T1000 (cell line): Measurements from ENCODE around the gene SERTAD1.
A peak's percentile ranks its signal among the peaks of the same experiment; 100 is the strongest.
"Not testable (repeated sequence)": the region's sequence is repeated elsewhere in the genome, so short reads cannot be mapped to it uniquely, and the experiment has no call there.

Source experiments
- DNase-seq: peaks from one replicate; lab custom pipeline; 2025; ENCODE audit warnings: mixed read lengths; lab: John Stamatoyannopoulos, UW

The SERTAD1 gene

DNA sequence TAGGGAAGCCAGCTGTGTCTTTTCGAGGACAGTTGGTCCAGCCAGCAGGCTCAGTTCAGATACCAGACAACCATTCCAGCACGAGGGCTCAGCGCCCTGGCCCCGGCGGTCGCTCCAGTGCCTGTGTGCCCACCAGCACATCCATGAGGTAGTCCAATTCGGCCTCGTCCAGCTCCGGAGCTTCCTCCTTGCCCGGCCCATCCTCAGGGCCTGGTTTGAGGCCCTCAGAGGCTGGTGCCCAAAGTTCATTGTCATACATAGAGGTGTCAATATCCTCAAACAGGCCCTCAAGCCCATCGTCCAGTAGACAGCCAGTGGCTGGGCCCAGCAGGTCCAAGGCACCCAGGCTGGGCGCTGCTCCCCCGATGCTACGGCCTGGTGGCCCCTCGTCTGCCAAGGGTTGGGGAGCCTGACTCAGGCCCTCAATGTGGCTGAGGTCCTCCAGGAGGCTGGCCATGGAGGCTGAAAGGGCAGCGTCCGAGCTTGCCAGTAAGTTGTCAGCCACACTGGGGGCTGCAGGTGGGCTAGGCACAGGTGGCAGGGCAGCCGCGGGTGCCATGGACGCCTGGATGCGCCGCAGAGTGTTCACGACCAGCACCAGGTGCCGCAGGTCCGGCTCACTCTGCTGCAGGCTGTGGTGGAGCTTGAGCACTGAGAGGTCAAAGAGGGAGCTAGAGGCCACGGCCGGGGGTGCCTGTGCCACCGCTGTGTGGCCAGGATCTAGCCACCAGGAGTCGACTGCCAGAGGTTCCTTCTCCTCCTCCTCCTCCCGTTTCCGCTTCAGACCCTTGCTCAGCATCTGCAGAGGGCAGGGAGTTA, 2.8 kb downstream of the SERTAD1 start:
- no peak for DNase-seq

DNA sequence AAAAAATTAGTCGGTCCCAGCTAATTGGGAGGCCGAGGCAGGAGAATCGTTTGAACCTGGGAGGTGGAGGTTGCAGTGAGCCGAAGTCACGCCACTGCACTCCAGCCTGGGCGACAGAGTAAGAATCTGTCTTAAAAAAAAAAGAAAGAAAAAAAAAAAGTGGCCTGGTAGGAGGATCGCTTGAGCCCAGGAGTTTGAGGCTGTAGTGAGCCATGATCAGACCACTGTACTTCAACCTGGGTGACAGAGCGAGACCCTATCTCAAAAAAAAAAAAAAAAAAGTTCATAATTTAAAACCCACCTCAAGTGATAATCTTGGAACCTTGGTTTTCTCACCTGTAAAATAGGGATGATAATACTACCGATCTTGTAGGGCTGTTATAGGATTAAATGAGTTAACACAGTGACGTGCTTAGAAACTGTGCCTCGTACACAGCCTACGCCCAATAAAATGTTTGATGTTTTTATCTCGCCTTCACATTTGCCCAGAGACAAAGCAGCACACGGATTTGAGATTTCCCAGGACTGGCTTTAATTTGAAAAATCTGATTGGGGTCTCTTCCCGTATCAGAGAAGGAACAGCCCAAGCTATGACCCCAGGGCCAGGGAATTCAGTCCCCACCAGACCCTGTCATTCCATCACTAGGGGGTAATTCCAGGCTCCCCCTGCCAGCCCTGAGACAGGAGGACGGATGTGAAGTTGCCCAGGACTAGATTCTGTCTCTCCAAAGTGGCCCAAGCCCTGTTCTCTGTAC, 3.6 kb downstream of the SERTAD1 start:
- DNase-seq = no peak

DNA sequence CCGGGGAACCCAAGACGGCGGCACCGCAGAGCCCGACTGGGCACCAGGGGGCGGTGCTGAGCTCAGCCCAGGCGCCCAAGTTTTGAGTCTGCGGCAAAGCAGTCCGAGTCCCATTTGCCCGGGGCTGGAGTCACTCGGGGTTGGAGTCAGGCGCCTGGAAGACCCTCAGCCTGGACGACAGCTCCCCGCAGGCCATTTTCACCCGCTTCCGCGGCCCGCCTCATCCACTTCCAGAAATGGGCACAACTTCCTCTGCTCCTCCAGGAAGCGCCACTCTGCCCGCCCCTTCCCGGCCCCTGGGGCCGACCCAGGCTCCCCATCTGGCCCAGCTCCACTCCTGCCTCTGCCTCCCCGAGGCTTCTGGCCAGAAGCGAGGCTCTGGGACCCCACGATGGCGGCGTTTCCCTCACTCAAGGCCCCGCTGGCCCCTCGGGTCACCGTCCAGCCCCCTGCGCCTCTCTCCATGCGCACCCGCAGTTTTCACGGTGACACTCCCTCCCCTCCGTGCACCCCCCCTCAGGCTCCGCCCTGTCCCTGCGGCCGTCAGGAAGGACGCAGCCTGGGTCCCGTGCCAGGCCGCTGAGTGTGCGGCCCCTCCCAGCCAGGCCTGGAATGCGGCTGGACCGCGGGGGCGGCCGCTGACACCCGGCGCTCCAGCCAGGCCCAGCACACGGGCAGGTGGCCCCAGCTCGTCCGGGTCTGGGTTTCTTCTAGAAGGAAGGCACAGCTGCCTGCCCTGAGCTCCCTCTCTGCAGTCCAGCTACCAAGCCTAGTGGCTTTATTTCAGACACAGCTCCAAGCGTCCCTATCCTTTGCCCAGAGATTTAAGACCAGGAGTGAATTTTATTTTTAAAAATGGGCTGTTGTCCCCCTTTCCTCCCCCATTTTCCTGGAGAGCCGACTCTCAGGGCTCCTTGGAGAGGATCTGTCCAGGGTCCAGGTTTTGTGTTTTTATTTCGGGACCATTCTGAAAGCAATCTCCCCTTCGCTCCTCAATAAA, 4.7 kb downstream of the SERTAD1 start:
- DNase-seq = peak; percentile 88

DNA sequence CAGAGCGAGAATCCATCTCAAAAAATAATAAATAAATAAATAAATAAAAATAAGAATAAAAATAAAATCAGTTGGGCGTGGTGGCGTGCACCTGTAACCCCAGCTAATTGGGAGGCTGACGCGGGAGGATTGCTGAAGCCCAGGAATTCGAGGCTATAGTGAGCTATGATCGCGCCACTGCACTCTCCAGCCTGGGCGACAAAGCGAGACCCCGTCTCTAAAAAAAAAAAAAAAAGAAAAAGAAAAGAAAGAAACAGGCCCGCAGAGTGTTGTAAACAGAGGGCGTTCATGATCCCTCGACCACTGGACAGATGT, 5.4 kb downstream of the SERTAD1 start:
- DNase-seq = no peak

DNA sequence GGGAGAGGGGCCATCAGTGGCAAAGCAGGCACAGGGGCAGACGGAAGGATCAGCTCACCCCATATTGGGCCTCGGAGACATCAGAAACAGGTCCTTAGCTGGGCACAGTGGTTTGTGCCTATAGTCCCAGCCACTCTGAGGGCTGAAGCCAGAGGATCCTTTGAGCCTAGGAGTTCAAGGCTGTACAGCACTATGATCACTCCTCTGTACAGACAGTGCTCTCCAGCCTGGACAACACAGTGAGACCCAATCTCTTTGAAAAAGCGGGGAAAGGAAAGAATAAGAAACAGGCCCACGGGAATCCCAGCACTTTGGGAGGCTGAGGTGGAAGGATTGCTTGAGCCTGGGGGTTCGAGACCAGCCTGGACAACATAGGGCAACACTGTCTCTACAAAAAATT, 6.0 kb downstream of the SERTAD1 start:
- DNase-seq = no peak

DNA sequence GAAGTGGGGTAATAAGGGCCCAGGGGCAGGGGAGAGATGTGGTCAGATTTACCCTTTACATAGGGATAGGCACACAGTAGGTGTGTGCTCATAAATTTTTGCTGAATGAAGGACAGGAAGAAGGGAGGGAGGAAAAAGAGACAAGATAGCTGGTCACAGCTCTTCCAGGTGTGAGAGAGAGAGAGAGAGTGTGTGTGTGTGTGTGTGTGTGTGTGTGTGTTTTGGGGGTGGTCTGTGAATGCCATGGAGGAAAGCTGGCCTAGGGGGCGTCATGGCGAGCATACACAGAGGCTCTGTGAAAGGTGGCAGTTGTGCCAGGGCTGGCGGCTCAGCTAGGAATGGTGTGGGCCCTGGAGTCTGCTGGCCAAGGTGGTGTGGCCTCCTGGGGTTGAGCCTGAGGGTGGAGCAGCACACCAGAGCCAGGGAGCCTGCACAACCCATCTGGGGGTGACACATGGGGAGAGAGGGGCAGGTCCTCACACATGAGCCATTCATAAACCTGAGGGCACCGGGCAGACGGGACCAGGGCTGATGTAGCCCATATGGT, 6.7 kb downstream of the SERTAD1 start:
- DNase-seq = no peak

DNA sequence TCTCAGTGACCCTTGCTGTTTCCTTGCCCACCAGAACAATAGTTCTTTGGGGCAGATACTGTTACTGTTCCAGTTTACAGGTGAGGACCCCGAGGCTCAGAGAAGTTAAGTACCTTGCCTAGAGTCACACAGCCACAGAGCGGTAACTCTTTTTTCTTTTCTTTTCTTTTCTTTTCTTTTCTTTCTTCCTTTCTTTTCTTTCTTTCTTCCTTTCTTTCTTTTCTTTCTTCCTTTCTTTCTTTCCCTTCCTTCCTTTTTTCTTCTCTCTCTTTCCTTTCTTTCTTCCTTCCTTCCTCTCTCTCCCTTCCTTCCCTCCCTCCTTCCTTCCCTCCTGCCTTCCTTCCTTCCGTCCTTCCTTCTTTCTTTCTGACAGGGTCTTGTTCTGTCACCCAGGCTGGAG, 7.8 kb downstream of the SERTAD1 start:
- no peak for DNase-seq

DNA sequence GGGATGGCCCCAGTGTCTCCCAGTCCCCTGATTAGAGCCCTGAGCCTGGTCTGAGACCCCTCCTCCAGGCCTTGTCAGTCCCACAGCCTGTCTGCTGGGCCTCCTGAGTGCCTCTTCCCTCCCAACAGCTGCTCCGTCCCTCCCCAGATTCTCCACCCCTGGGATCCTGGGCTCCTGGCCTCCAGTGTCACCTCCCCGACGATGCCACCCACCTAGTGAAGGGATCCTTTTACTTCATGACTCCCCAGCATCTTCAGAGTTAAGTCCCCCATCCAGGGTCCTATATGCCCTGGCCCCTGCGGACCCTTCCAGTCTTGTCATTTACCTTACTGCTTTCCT, 8.2 kb downstream of the SERTAD1 start:
- no peak for DNase-seq

DNA sequence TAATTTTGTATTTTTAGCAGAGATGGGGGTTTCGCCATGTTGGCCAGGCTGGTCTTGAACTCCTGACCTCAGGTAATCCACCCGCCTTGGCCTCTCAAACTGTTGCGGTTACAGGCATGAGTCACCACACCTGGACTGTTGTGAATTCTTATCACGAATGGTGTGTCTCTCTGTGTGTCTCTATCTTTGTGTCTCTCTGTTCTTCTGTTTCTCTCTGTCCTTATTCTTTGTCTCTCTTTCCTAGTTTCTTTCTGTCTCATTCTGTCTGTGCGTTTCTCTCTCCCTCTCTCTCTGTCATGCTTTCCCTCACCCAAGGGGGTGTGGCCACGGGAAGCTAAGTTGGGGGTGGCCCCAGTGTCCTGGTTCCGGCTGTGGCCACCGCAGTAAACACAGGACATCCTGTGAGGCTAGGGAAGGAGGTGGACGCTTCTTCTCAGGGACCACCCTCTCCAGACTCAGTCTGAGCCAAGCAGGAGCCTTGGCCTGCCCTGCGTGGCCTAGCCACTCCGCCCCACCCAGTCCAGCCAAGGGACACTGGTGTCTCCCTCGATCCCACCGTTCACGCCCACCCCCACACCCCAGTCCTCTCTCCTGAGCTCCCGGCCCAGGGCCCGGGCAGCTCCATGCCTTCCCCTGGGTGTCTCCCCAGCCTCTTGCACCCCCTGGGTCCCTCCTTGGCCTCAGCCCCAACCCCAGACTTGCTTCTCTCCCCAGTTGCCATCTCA, 8.7 kb downstream of the SERTAD1 start:
- no peak for DNase-seq

DNA sequence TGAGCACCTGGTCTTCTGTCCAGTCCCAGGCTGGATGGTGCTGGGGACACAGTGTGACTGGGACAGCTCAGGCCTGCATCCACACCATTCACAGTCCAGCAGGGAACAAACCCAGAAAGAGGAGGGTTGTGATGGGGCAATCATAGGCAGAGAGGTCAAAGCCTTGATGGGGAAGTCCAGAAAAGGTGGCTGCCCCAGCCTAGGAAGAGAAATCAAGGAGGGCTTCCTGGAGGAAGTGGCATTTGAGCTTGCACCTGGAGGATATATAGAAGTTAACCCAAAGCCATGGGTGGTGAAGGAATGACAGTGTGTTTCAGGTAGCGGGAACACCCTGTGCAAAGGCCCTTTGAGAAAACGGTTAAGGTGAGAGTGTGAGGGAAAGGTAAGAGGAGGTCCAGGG, 10.0 kb downstream of the SERTAD1 start:
- no peak for DNase-seq

DNA sequence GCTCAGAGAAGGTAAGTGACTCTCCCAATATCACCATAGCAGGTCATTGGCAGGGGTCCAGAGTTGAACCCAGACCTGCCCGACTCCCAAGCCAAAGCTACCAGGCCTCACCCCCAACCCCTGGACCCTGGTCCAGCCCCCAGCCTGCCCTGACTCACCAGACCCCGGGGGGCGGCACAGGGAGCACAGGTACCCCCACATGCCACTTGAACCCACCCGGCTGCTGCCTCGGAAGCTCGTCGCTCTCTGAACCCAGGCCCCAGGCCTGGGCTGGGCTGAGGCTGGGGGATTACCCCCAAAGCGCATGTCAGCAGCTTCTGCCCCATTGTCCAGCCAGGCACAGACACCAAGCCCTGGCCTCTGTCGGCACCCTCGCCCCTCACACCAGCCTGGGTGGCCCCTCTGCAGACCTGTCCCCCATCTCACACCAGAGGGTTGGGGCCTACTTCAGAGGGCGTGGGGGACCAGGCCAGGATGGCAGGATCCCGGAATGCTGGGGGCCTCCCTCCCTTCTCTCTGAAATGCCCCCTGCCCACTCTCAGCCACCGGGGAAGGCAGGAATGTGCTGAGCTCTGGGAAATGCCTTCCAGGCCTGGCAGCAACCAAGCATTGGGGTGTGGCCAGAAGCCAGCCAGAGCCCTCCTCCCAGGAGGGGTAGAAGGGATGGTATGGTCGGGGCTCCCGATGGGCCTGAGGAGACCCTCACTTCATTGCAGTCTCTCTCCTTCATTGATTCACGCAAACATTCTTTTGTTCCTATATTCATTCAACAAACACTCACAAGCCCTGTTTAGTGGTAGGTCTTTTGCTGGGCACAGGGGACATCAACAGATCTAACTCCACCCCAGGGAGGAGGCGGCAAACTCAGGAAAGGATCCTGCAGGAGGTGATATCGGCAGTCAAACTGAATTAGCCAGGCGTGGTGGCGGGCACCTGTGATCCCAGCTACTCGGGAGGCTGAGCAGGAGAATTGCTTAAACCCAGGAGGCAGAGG, 11.0 kb downstream of the SERTAD1 start:
- DNase-seq = no peak

DNA sequence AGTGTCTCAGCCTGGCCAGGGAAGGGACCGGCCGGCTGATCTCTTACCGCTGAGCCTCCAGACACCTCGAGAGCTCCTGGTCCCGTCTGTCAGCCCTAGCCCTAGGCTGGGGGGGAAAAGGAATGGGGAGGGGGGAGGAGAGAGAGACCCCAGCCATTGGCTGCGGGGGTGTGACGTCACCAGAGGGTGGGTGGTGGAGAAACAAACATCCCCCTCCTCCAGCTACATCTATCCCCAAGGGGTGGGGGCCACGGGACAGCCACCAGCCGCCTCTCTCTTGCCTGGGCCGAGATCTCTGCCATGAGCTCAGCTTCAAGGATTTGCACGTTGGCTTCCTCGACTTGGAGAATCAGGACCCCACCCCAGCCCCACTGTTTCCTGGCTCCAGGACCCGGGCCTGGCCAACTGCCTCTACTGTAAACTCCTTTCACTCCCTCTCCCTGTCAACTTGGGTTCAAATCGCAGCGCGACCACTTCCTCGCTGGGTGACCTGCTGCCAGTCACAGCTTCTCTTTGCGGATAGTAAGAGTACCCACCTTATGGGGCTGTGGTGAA, 12.4 kb downstream of the SERTAD1 start, which contains the start of gene PRX:
Gene PRX (minus strand): TSS at position 88 of the 555 bp plus-strand sequence. CDS start 5,446 bp downstream, outside the sequence.
- no peak for DNase-seq

DNA sequence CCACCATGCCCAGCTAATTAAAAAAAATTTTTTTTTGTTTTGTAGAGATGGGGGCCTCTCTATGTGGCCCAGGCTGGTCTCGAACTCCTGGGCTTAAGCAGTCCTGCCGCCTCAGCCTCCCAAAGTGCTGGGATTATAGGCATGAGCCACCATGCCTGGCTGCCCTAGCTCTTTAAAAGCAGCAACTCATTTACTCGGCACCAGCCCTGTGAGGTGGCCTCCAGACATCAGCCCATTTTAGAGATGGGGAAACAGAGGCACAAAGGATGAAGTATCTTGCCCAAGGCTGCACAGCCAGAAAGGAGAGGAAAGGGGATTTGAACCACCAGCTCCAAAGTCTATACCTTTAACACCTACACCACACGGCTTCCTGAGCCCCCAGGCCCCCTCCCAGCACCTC, 12.9 kb downstream of the SERTAD1 start:
- no peak for DNase-seq

DNA sequence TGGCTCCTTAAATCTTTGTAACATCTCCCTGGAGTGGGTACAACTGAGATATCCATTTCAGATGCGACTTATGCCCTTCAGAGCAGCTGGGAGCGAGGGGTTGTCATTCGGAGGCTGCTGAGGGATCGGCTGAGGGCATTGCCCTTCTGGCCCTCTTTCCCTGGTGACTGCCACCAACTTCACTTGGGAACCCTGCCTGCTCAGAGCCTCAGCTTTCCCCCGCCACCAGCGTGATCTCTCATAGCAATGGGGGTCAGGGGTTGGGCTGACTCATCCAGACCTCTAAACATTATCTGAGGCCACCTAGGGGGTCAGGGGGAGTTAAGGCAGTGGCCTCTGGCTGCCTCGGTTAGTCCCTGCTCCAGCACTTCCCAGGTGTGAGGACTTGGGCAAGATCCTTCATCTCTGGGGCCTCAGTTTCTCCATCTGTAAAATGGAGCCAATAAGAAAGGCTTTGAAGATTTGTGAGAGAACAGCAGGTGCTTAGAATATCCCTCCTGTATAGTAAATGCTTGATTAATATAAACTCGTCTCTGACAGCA, 13.8 kb downstream of the SERTAD1 start:
- DNase-seq = no peak

DNA sequence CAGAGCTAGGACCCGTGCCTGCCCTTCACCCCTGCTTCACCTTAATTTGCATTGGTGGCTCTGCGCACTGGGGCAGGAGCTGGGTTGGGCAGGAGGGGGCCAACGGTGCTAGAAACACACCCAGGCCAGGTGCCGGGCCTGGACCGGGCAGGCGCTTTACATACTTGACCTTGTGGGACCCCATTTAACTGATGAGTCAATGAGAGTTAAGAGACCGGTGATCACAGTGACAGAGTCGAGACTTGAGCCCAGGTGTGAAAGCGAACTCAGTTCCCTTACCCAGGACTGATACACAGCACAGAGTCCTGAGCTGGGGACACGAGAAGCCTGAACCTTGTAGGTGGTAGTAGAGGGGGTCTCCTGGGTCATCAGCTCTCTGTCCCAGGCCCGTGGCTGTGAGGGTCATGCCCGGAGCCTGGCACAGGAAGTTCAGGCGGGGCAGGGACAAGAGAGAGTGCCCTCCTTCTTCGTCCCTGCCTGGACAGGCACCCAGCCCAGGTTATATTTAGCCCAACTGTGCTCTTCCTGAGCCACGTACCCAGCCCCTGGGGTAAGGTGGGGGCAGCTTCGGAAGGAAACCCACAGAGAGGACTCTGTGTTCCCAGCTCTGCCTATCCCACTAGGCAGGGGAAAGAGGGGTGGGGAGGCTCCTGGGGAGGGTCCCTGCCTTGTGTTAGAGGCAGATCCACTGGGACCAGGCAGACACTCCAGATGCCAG, 14.5 kb downstream of the SERTAD1 start:
- no peak for DNase-seq

DNA sequence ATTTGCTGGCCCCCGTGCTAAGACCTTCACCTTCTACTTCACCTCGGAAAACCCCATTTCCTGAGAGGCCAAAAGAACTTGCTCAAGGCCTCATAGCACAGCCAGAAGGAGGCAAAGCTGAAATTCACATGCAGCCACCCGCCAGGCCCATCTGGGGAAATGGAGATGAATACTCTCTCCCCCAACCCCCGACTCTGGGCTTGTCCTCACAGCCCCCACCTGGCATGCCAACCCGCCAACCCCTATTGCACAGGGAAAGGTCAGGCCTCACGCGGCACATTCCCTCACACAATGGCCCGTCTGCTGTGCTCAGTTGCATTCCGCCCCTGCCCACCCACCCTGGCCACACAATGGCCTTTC, 15.8 kb downstream of the SERTAD1 start:
- no peak for DNase-seq

DNA sequence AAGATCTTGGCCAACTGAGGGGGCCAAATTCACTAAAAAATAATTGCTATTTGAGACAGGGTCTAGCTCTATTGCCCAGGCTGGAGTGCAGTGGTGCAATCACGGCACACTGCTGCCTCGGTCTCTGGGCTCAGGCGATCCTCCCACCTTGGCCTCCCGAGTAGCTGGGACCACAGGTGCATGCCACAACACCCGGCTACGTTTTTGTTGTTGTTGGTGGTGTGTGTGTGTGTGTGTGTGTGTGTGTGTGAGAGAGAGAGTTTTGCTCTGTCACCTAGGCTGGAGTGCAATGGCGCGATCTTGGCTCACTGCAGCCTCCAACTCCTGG, 17.2 kb downstream of the SERTAD1 start:
- not testable (repeated sequence) for DNase-seq

DNA sequence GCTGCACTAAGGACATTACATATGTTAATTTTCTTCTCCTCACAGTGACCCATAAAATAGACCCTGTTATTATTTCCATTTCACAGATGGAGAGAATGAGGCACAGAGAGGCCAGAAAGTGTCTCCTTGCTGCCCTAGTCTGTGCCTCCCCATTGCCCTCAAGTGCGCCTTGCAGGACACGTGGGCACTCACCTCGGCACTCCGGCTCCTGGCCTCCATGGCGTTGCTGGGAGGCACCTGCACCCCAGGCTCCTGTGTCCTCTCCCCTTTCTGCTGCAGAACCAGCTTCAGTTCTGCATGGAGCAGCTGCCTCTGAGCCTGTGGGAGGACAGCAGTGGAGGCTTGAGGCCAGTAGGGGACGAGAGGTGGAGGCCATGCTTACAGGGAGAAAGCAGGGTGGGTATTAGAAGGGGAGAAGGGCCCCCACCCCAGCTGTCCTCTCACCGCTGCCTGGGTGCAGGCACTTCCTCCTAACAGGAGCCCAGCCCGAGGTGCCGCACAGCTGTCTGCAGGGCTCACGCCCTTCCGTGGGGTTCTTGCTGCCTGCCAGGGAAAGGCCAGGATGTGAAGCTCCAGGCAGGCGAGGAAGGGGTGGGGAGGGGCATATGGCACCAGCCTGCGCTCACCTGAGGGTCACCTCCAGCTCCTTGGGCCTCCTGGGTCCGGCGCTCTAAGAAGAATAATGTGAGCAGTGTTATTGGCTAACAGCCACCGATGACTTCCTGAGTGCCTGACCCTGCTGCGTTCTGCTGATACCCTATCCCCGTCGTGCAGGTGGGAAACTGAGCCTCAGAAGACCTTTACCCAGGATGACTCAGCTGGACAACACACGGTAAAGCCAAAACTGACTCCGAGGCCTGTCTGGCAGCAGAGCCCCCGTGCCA, 17.8 kb downstream of the SERTAD1 start:
- no peak for DNase-seq
